Measurements from ENCODE around the gene ZBTB7C.

ZBTB7C gene

GRCh38 chr18:48137374-48138081 lies 271.7 kb downstream of the ZBTB7C start (continued):
- TF ChIP-seq SP7 (tag by site-specific recombination; IDR thresholded peaks at IDR 0.05) (peak; percentile 89), ZNF501 (tag by site-specific recombination; IDR thresholded peaks at IDR 0.05) (0 out of 2 replicates have a peak, but pooled peaks have one; percentile 24), ZNF341 (tag by site-specific recombination; IDR thresholded peaks at IDR 0.05; ENCODE audit: low read depth) (peak; percentile 37; the same call in 1 of the 2 replicates), GLI4 (tag by site-specific recombination; IDR thresholded peaks at IDR 0.05) (no peak), ZNF48 (tag by site-specific recombination; IDR thresholded peaks at IDR 0.05) (no peak), ZNF629 (tag by site-specific recombination; IDR thresholded peaks at IDR 0.05) (no peak), GLIS2 (tag by site-specific recombination; IDR thresholded peaks at IDR 0.05) (peak; percentile 50), PATZ1 (tag by site-specific recombination; IDR thresholded peaks at IDR 0.05) (peak; percentile 22; the same call in 1 of the 2 replicates), ZNF513 (tag by site-specific recombination; IDR thresholded peaks at IDR 0.05) (no peak), EGR2 (tag by site-specific recombination; IDR thresholded peaks at IDR 0.05; ENCODE audit: low read depth) (peak; percentile 68; the same call in 1 of the 2 replicates), YY2 (tag by site-specific recombination; IDR thresholded peaks at IDR 0.05) (no peak), ZNF202 (tag by site-specific recombination; IDR thresholded peaks at IDR 0.05; ENCODE audit: borderline replicate concordance) (no peak), ZNF148 (tag by site-specific recombination; IDR thresholded peaks at IDR 0.05; ENCODE audit: borderline replicate concordance) (no peak), ZBTB44 (tag by site-specific recombination; IDR thresholded peaks at IDR 0.05) (no peak), ZNF423 (tag by site-specific recombination; IDR thresholded peaks at IDR 0.05) (no peak), ZNF16 (tag by site-specific recombination; IDR thresholded peaks at IDR 0.05; ENCODE audit: low read depth) (no peak), ZBTB20 (tag by site-specific recombination; IDR thresholded peaks at IDR 0.05) (no peak), PRDM6 (tag by site-specific recombination; IDR thresholded peaks at IDR 0.05) (peak; percentile 76), ZNF354C (tag by site-specific recombination; IDR thresholded peaks at IDR 0.05; ENCODE audit: borderline replicate concordance, low read depth) (no peak), ZFHX2 (tag by site-specific recombination; conservative IDR thresholded peaks at IDR 0.05) (peak; percentile 87), ZNF561 (tag by site-specific recombination; IDR thresholded peaks at IDR 0.05; ENCODE audit: borderline replicate concordance) (no peak), ZNF701 (tag by site-specific recombination; IDR thresholded peaks at IDR 0.05) (no peak), HOXC10 (CRISPR knock-in tag; IDR thresholded peaks at IDR 0.05) (no peak), SP2 (tag by site-specific recombination; IDR thresholded peaks at IDR 0.05) (peak; percentile 52), ZNF776 (tag by site-specific recombination; IDR thresholded peaks at IDR 0.05; ENCODE audit: borderline replicate concordance) (no peak)
